Omental fat pad (tissue), 4 donors: ENCODE results near the gene BAZ1B. TPM values are rescaled to one million over a fixed set of nuclear protein-coding genes. Genes with fewer than 3 reads are reported as not detected.
"Not testable (repeated sequence)": the region's sequence is repeated elsewhere in the genome, so short reads cannot be mapped to it uniquely, and the experiment has no call there.

ENCODE experiments used
- ATAC-seq: fragments of 150-250 bp; one replicate; pipeline ENCODE4 v1.9.1; 2016; ENCODE audit warnings: mild to moderate bottlenecking, moderate library complexity; ENCODE audit not compliant: low FRiP score
- DNase-seq: peaks from one replicate; pipeline ENCODE4 v3.0.0-alpha.2; 2019; ENCODE audit warnings: low spot score
- total RNA-seq, 4 donors: library from RNA; depleted of rRNA; stranded (reverse); fragments of >200 nt; gene quantifications; one replicate each; pipeline ENCODE4 v1.1.0, GENCODE V29; 2016
- TF ChIP-seq, protein P1 (sequence below), 3 donors: fragments of 450-650 bp; IDR thresholded peaks; one replicate each; pipeline ENCODE4 v1.5.1; 2016 to 2017; ENCODE audit warnings: antibody characterized with exemption in 3 of 3, mild to moderate bottlenecking in 3 of 3, moderate library complexity in 2 of 3

The BAZ1B gene
- total RNA-seq = 10 to 100 TPM; 42.9 to 61.4 (median 54.9) TPM

GRCh38 chr7:73522105-73522872, at the start of gene BAZ1B:
Gene BAZ1B, minus strand, starts transcription at chr7:73522293. Its CDS starts 360 bp downstream, at chr7:73521933.
- peak; percentile 99 for ATAC-seq
- peak; percentile 87 for DNase-seq
- TF ChIP-seq, protein P1, sequence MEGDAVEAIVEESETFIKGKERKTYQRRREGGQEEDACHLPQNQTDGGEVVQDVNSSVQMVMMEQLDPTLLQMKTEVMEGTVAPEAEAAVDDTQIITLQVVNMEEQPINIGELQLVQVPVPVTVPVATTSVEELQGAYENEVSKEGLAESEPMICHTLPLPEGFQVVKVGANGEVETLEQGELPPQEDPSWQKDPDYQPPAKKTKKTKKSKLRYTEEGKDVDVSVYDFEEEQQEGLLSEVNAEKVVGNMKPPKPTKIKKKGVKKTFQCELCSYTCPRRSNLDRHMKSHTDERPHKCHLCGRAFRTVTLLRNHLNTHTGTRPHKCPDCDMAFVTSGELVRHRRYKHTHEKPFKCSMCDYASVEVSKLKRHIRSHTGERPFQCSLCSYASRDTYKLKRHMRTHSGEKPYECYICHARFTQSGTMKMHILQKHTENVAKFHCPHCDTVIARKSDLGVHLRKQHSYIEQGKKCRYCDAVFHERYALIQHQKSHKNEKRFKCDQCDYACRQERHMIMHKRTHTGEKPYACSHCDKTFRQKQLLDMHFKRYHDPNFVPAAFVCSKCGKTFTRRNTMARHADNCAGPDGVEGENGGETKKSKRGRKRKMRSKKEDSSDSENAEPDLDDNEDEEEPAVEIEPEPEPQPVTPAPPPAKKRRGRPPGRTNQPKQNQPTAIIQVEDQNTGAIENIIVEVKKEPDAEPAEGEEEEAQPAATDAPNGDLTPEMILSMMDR (IDR thresholded peaks at IDR 0.05) = no peak

DNA sequence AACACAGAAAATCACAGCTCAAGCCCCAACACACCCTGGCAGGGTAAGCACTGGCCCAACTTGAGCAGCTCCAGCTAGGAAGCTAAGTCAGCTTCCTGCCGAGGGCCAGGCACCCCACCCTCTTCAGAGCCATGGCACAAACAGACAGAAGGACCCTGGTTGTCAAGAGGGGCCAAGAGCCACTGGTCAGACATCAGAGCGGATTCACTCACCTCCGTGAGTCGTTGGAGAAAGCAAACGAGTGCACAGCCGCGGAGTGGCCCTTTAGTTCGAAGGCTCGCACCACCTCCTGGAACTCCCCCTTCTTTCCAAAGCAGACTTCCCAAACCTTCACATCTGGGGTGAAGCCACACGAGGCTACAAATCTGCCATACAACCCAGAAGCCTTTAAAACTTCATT, 48.9 kb upstream of the BAZ1B start:
- no peak for DNase-seq

DNA sequence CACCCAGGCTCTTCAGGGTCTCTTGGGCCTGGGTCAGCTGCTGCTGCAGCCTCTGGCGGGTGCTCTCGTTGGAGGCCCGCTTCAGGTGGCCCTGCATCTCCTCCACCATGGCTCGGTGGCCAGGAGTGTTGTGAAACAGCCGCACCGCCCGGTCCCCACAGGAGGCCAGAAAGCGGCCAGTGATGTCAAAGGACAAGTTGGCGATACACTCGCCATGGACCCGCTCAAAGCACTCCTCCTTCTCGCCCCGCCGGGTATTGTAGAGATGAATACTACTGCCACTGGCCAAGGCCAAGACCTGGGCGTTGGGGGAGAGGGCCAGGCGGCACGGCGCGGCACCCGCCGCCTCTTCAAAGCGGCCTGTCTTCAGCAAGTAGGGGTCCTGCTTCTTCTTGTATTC, 48.4 kb upstream of the BAZ1B start:
- ATAC-seq (no peak), DNase-seq (no peak)
- TF ChIP-seq, protein P1 (IDR thresholded peaks at IDR 0.05) = no peak

More for the DNA sequence above, 48.9 kb upstream of the BAZ1B start:
- TF ChIP-seq, protein P1 (IDR thresholded peaks at IDR 0.05) = no peak
- ATAC-seq = no peak

DNA sequence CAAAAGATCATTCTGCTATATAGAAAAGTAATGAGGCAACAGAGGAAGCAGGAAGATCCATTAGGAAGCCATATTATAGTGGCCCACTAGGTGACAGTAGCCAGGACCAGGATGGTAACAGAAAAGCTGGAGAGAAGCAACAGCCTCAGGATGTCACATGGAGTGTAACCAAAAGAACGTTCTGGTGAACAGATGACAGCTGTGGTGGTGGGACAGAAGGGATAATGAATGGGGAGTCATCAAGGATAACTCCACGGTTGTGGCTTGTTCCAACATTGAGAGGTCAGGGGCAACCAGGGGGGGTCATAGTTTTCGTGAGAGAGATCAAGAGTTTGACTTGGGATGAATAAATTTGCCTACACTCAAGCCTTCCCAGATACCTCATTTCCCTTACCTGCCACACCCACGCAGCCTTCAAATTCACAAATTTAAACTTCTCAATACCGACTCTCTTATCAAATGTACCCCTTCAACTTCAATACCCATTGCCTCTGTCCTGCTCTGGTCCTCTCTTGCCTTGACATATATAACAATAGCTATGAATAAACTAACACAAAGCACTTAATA, 47.0 kb upstream of the BAZ1B start:
- TF ChIP-seq, protein P1 (IDR thresholded peaks at IDR 0.05) = no peak
- DNase-seq = no peak
- ATAC-seq = no peak

DNA sequence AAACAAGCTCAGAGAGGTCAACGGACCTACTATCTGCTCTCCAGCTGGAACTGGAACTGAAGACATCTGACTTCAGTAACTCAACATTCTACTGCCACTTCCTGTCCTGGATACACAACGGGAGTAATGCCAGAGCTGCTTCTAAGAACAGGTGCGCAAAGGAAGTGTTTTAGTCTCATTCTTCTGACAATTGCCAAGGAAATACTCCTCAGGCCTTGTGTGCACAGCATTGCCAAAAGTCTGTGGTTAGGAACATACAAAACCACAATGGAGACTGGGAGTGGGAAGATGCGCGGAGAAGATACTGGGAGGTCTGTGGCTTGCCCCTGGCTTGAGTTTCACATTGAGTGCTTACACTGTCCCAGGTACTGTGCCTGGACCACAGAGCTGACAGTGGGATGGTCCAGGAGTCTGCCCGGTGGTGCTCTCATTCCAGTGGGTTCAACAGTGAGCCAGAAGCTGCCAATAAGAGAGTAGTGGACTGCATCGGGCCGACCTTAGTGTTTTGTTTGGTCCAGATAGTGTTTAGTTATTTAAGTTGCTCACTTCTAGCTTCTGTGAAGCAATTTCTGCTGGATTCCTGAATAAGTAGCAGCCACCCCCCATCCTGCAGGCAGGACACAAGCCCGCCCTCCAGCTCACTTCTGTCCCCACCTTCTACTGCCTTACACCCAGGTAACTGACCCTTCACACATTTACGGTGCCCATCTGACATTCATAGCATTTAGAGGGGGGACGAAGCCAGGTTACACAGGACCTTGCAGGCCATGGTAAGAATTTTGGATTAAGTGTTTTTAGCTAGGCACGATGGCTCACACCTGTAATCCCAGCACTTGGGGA, 46.0 kb upstream of the BAZ1B start:
- no peak for ATAC-seq
- TF ChIP-seq, protein P1 (IDR thresholded peaks at IDR 0.05) = no peak
- no peak for DNase-seq

GRCh38 chr7:73567140-73567539, 45.0 kb upstream of the BAZ1B start:
- DNase-seq (no peak), ATAC-seq (no peak)
- TF ChIP-seq, protein P1 (IDR thresholded peaks at IDR 0.05) = no peak

- not testable (repeated sequence) for ATAC-seq, DNase-seq
Observed at GRCh38 chr7:73566431-73566830, 44.3 kb upstream of the BAZ1B start.
